WTC11 (cell line): Measurements from ENCODE around the gene GUCY2C. TPM values are rescaled to one million over a fixed set of nuclear protein-coding genes. Genes with fewer than 3 reads are reported as not detected.

ENCODE experiments used
- ATAC-seq: fragments of 200-7000 bp; cut with Tn5 transposase; 2 replicates; pipeline ENCODE4 v1.10.0; 2021; ENCODE audit warnings: mild to moderate bottlenecking, moderate library complexity
- Bru-seq: library from RNA; stranded (reverse); fragments of 400-500 nt; gene quantifications from one replicate; lab custom pipeline; 2021; lab: Mats Ljungman, UMichigan
- CTCF ChIA-PET: fragments of 300-600 bp; sonication (Branson Sonifier 250); formaldehyde crosslinking; loops from one replicate; lab custom pipeline; 2021; ENCODE audit warnings: antibody characterized with exemption; lab: Charles Lee
- POLR2A ChIA-PET: fragments of 350-600 bp; sonication (Branson Sonifier 250); formaldehyde crosslinking; loops from one replicate; lab custom pipeline; 2021; ENCODE audit warnings: antibody characterized with exemption; lab: Charles Lee
- DNase-seq: peaks from one replicate; pipeline ENCODE4 v3.0.0; 2021; ENCODE audit warnings: low spot score
- H3K27ac Mint-ChIP-seq: 2 replicates; pipeline ENCODE4 v1.8.0; 2021; ENCODE audit warnings: mixed read lengths
- H3K27me3 Mint-ChIP-seq: 2 replicates; pipeline ENCODE4 v1.8.0; 2021; ENCODE audit warnings: low read depth, mild to moderate bottlenecking, moderate library complexity, mixed read lengths
- H3K36me3 Mint-ChIP-seq: 2 replicates; pipeline ENCODE4 v1.8.0; 2021; ENCODE audit warnings: mixed read lengths
- H3K4me1 Mint-ChIP-seq: 2 replicates; pipeline ENCODE4 v1.8.0; 2022; ENCODE audit warnings: mixed read lengths
- H3K4me3 Mint-ChIP-seq: 2 replicates; pipeline ENCODE4 v1.8.0; 2021; ENCODE audit warnings: mild to moderate bottlenecking, moderate library complexity, mixed read lengths
- H3K9me3 Mint-ChIP-seq: 2 replicates; pipeline ENCODE4 v1.8.0; 2021; ENCODE audit warnings: mixed read lengths
- AFF4 ChIP-seq: sonication (generic); formaldehyde crosslinking; IDR thresholded peaks from 2 replicates; pipeline ENCODE4 v1.8.1; 2023; ENCODE audit warnings: mild to moderate bottlenecking, missing genetic modification reagents, borderline replicate concordance
- AR ChIP-seq: fragments of 250-450 bp; sonication (Bioruptor Pico); IDR thresholded peaks from 2 replicates; pipeline ENCODE4 v1.9.0; 2021; ENCODE audit warnings: mild to moderate bottlenecking
- ATF1 ChIP-seq: sonication (generic); formaldehyde crosslinking; IDR thresholded peaks from 2 replicates; pipeline ENCODE4 v1.8.1; 2023; ENCODE audit warnings: mild to moderate bottlenecking, moderate library complexity, missing genetic modification reagents
- CREM ChIP-seq: sonication (generic); formaldehyde crosslinking; IDR thresholded peaks from 2 replicates; pipeline ENCODE4 v1.8.1; 2022; ENCODE audit warnings: mild to moderate bottlenecking, missing genetic modification reagents, moderate library complexity
- EMX1 ChIP-seq: fragments of 250-450 bp; sonication (Bioruptor Pico); IDR thresholded peaks from 2 replicates; pipeline ENCODE4 v1.8.0; 2021; ENCODE audit warnings: mild to moderate bottlenecking
- MLX ChIP-seq: sonication (generic); formaldehyde crosslinking; IDR thresholded peaks from 2 replicates; pipeline ENCODE4 v1.8.1; 2023; ENCODE audit warnings: mild to moderate bottlenecking, missing genetic modification reagents, moderate library complexity
- NFATC4 ChIP-seq: fragments of 250-450 bp; sonication (Bioruptor Pico); IDR thresholded peaks from 2 replicates; pipeline ENCODE4 v1.9.0; 2021; ENCODE audit warnings: mild to moderate bottlenecking
- PRRX2 ChIP-seq: fragments of 250-450 bp; sonication (Bioruptor Pico); IDR thresholded peaks from 2 replicates; pipeline ENCODE4 v1.8.0; 2021; ENCODE audit warnings: mild to moderate bottlenecking
- USF2 ChIP-seq: sonication (generic); formaldehyde crosslinking; IDR thresholded peaks from 2 replicates; pipeline ENCODE4 v1.8.1; 2023; ENCODE audit warnings: mild to moderate bottlenecking, missing genetic modification reagents, moderate library complexity
- ZNF121 ChIP-seq: sonication (generic); formaldehyde crosslinking; IDR thresholded peaks from 2 replicates; pipeline ENCODE4 v1.8.0; 2023; ENCODE audit warnings: missing genetic modification reagents
- ZNF138 ChIP-seq: sonication (generic); formaldehyde crosslinking; conservative IDR thresholded peaks from 2 replicates; pipeline ENCODE4 v1.8.1; 2022; ENCODE audit warnings: mild to moderate bottlenecking, moderate library complexity, missing genetic modification reagents
- ZNF671 ChIP-seq: fragments of 250-450 bp; sonication (Bioruptor Pico); IDR thresholded peaks from 2 replicates; pipeline ENCODE4 v1.8.0; 2021; ENCODE audit warnings: mild to moderate bottlenecking
- long read RNA-seq, 3 experiments: library from RNA in 1 of 3; library from capped mRNA in 1 of 3; library from polyadenylated mRNA in 1 of 3; unstranded in 2 of 3; stranded (forward) in 1 of 3; transcript quantifications; one replicate each; pipeline ENCODE4 v2.0.0, GENCODE V29; 2021
- total RNA-seq: library from RNA; stranded (reverse); gene quantifications from 3 replicates; pipeline ENCODE4 v1.2.3, GENCODE V29; 2021
- TF ChIP-seq, protein P1 (sequence below): fragments of 250-450 bp; sonication (Bioruptor Pico); IDR thresholded peaks from 2 replicates; pipeline ENCODE4 v1.9.0; 2021; ENCODE audit warnings: mild to moderate bottlenecking
- TF ChIP-seq, protein P2 (sequence below): sonication (generic); formaldehyde crosslinking; IDR thresholded peaks from 2 replicates; pipeline ENCODE4 v1.8.0; 2023; ENCODE audit warnings: mild to moderate bottlenecking, missing genetic modification reagents

GUCY2C gene
- total RNA-seq = 3.4 to 4.3 TPM (median 3.9 TPM) in 3 replicates
- Bru-seq, nascent RNA = percentile 65 among the genes with signal in this experiment
- long read RNA-seq, experiment 1, partial matches to known transcripts = 99 of 145 reads
- long read RNA-seq, experiment 1, other reads (novel, unspliced or antisense) = 46 of 145 reads
- long read RNA-seq, experiment 2, partial matches to known transcripts = 10 of 43 reads
- long read RNA-seq, experiment 2, other reads (novel, unspliced or antisense) = 33 of 43 reads
- long read RNA-seq, experiment 3 = 0 reads

- TF ChIP-seq NFATC4 (CRISPR knock-in tag) = peak; percentile 66
- peak; percentile 52 for TF ChIP-seq USF2
- TF ChIP-seq, protein P1, sequence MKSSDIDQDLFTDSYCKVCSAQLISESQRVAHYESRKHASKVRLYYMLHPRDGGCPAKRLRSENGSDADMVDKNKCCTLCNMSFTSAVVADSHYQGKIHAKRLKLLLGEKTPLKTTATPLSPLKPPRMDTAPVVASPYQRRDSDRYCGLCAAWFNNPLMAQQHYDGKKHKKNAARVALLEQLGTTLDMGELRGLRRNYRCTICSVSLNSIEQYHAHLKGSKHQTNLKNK (CRISPR knock-in tag) = no peak
- TF ChIP-seq EMX1 (CRISPR knock-in tag) = peak; percentile 85
- peak; percentile 86 for TF ChIP-seq AR (CRISPR knock-in tag)
- ChIA-PET CTCF (interaction anchor here (0.5 kb wide), 1 partner anchor 21 kb away, joined by 3 read pairs; no protein-coding TSS in a partner anchor), POLR2A (interaction anchor here (0.5 kb wide), 1 partner anchor 87 kb away, joined by 3 read pairs; no protein-coding TSS in a partner anchor)
- H3K27me3 Mint-ChIP-seq = peaks cover 20% of the 10 kb centered on the region
- H3K36me3 Mint-ChIP-seq = peaks cover 64% of the 10 kb centered on the region
- peak within 1 kb of the TSS; percentile 40 for H3K27ac Mint-ChIP-seq
- ATAC-seq (peak; percentile 8; the same call in 1 of the 2 replicates), DNase-seq (no peak)
- no peak within 1 kb of the TSS for H3K4me3 Mint-ChIP-seq
- peaks cover 11% of the 10 kb centered on the region for H3K9me3 Mint-ChIP-seq
- H3K4me1 Mint-ChIP-seq = peaks cover 28% of the 10 kb centered on the region
These were observed at the start of gene GUCY2C for GRCh38 chr12:14696265-14696741. GUCY2C (minus strand) TSS chr12:14696599; CDS start chr12:14696448, 151 bp downstream.

GRCh38 chr12:14743061-14743460, 46.7 kb upstream of the GUCY2C start:
- POLR2A ChIA-PET = no interaction called here
- no peaks in the 10 kb centered on the region for H3K4me1 Mint-ChIP-seq
- no peak overlapping the region for H3K27ac Mint-ChIP-seq
- no peak overlapping the region for H3K4me3 Mint-ChIP-seq
- TF ChIP-seq ZNF671 (CRISPR knock-in tag) = no peak
- TF ChIP-seq ATF1 (CRISPR knock-in tag) = no peak
- TF ChIP-seq AR (CRISPR knock-in tag) = no peak
- TF ChIP-seq PRRX2 = no peak
- TF ChIP-seq MLX (CRISPR knock-in tag) = no peak
- TF ChIP-seq ZNF121 (CRISPR knock-in tag) = no peak
- TF ChIP-seq, protein P2, sequence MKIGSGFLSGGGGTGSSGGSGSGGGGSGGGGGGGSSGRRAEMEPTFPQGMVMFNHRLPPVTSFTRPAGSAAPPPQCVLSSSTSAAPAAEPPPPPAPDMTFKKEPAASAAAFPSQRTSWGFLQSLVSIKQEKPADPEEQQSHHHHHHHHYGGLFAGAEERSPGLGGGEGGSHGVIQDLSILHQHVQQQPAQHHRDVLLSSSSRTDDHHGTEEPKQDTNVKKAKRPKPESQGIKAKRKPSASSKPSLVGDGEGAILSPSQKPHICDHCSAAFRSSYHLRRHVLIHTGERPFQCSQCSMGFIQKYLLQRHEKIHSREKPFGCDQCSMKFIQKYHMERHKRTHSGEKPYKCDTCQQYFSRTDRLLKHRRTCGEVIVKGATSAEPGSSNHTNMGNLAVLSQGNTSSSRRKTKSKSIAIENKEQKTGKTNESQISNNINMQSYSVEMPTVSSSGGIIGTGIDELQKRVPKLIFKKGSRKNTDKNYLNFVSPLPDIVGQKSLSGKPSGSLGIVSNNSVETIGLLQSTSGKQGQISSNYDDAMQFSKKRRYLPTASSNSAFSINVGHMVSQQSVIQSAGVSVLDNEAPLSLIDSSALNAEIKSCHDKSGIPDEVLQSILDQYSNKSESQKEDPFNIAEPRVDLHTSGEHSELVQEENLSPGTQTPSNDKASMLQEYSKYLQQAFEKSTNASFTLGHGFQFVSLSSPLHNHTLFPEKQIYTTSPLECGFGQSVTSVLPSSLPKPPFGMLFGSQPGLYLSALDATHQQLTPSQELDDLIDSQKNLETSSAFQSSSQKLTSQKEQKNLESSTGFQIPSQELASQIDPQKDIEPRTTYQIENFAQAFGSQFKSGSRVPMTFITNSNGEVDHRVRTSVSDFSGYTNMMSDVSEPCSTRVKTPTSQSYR = no peak
- TF ChIP-seq AFF4 (CRISPR knock-in tag) = no peak
- TF ChIP-seq CREM (CRISPR knock-in tag) = no peak
- TF ChIP-seq ZNF138 (CRISPR knock-in tag) = no peak
- TF ChIP-seq, all 79 proteins: peak for 0
- peaks cover 70% of the 10 kb centered on the region for H3K9me3 Mint-ChIP-seq
- CTCF ChIA-PET = no interaction called here
- no peak for ATAC-seq
- H3K36me3 Mint-ChIP-seq = peaks cover 64% of the 10 kb centered on the region
- no peak for DNase-seq
- H3K27me3 Mint-ChIP-seq = peaks cover 3% of the 10 kb centered on the region; the same call in 1 of the 2 replicates
